Mucosa of rectum (tissue), 2 donors: ENCODE data around the gene SMC6.

ENCODE experiments used
- H3K27ac ChIP-seq, 2 donors: one replicate each; pipeline ENCODE4 v1.7.0; 2013; ENCODE audit warnings: inconsistent platforms in 2 of 2, low read depth in 2 of 2, low read length in 2 of 2
- H3K27me3 ChIP-seq, 2 donors: one replicate each; pipeline ENCODE4 v1.7.0; 2013; ENCODE audit warnings: low read length in 2 of 2; ENCODE audit not compliant: control insufficient read depth in 2 of 2, insufficient read depth in 2 of 2
- H3K36me3 ChIP-seq, 2 donors: one replicate each; pipeline ENCODE4 v1.7.0; 2013; ENCODE audit warnings: low read length in 2 of 2; ENCODE audit not compliant: control insufficient read depth in 2 of 2, insufficient read depth in 2 of 2
- H3K4me1 ChIP-seq, 2 donors: one replicate each; pipeline ENCODE4 v1.7.0; 2013; ENCODE audit warnings: low read length in 2 of 2, mild to moderate bottlenecking in 1 of 2; ENCODE audit not compliant: control insufficient read depth in 2 of 2, insufficient read depth in 2 of 2
- H3K4me3 ChIP-seq, 2 donors: one replicate each; pipeline ENCODE4 v1.7.0; 2013; ENCODE audit warnings: low read length in 2 of 2
- H3K9ac ChIP-seq, 2 donors: one replicate each; pipeline ENCODE4 v1.7.0; 2013; ENCODE audit warnings: low read length in 2 of 2, low read depth in 1 of 2, mild to moderate bottlenecking in 1 of 2
- H3K9me3 ChIP-seq, 2 donors: one replicate each; pipeline ENCODE4 v1.7.0; 2013; ENCODE audit warnings: low read length in 2 of 2; ENCODE audit not compliant: control insufficient read depth in 2 of 2
- donor health status: healthy.
- donor health status: Normal muscosa, but diverticular disease.

SMC6 gene

GRCh38 chr2:17718689-17719088, 34.9 kb downstream of the SMC6 start:
- Histone ChIP-seq H3K9me3 (no peaks in the 10 kb centered on the region), H3K27ac (no peak overlapping the region), H3K36me3 (peaks cover 37 to 38% of the 10 kb centered on the region in 2 donors), H3K4me3 (no peak overlapping the region), H3K27me3 (no peaks in the 10 kb centered on the region), H3K4me1 (no peaks in the 10 kb centered on the region), H3K9ac (no peak overlapping the region)

GRCh38 chr2:17717666-17718065, 35.9 kb downstream of the SMC6 start:
- H3K27ac ChIP-seq = no peak overlapping the region
- H3K27me3 ChIP-seq = no peaks in the 10 kb centered on the region
- H3K9me3 ChIP-seq = no peaks in the 10 kb centered on the region
- H3K9ac ChIP-seq = no peak overlapping the region
- H3K4me3 ChIP-seq = no peak overlapping the region
- H3K36me3 ChIP-seq = peaks cover 37 to 38% of the 10 kb centered on the region in 2 donors
- no peaks in the 10 kb centered on the region for H3K4me1 ChIP-seq

- Histone ChIP-seq H3K27ac (no peak overlapping the region), H3K36me3 (peaks cover 31 to 34% of the 10 kb centered on the region in 2 donors)
Measured at GRCh38 chr2:17713291-17713690, 40.3 kb downstream of the SMC6 start.

GRCh38 chr2:17710547-17711248, 42.9 kb downstream of the SMC6 start:
- Histone ChIP-seq H3K27ac (no peak overlapping the region), H3K36me3 (peaks cover 34 to 35% of the 10 kb centered on the region in 2 donors), H3K4me3 (no peak overlapping the region), H3K9me3 (no peaks in the 10 kb centered on the region), H3K9ac (no peak overlapping the region), H3K27me3 (no peaks in the 10 kb centered on the region), H3K4me1 (no peaks in the 10 kb centered on the region)

More at GRCh38 chr2:17713291-17713690, 40.3 kb downstream of the SMC6 start:
- Histone ChIP-seq H3K9me3 (no peaks in the 10 kb centered on the region), H3K9ac (no peak overlapping the region), H3K4me3 (no peak overlapping the region), H3K27me3 (no peaks in the 10 kb centered on the region), H3K4me1 (no peaks in the 10 kb centered on the region)

GRCh38 chr2:17709897-17710296, 43.7 kb downstream of the SMC6 start:
- Histone ChIP-seq H3K36me3 (peaks cover 31 to 37% of the 10 kb centered on the region in 2 donors), H3K27me3 (no peaks in the 10 kb centered on the region), H3K27ac (no peak overlapping the region), H3K9ac (no peak overlapping the region), H3K9me3 (no peaks in the 10 kb centered on the region), H3K4me1 (no peaks in the 10 kb centered on the region), H3K4me3 (no peak overlapping the region)

- Histone ChIP-seq H3K4me3 (no peak overlapping the region), H3K27ac (no peak overlapping the region), H3K27me3 (no peaks in the 10 kb centered on the region), H3K9ac (no peak overlapping the region), H3K4me1 (no peaks in the 10 kb centered on the region), H3K36me3 (peaks cover 22 to 26% of the 10 kb centered on the region in 2 donors), H3K9me3 (no peaks in the 10 kb centered on the region)
Measured at GRCh38 chr2:17708501-17708900, 45.1 kb downstream of the SMC6 start.

GRCh38 chr2:17706845-17707244, 46.8 kb downstream of the SMC6 start:
- Histone ChIP-seq H3K27me3 (no peaks in the 10 kb centered on the region), H3K36me3 (peaks cover 17 to 25% of the 10 kb centered on the region in 2 donors), H3K4me3 (no peak overlapping the region), H3K9me3 (no peaks in the 10 kb centered on the region), H3K9ac (no peak overlapping the region), H3K4me1 (no peaks in the 10 kb centered on the region), H3K27ac (no peak overlapping the region)

- no peaks in the 10 kb centered on the region for H3K4me1 ChIP-seq
- no peaks in the 10 kb centered on the region for H3K9me3 ChIP-seq
- H3K36me3 ChIP-seq = peaks cover 38 to 39% of the 10 kb centered on the region in 2 donors
- H3K27me3 ChIP-seq = no peaks in the 10 kb centered on the region
- H3K9ac ChIP-seq = no peak overlapping the region
- H3K4me3 ChIP-seq = no peak overlapping the region
- no peak overlapping the region for H3K27ac ChIP-seq
Measured at GRCh38 chr2:17690776-17691175, 62.8 kb downstream of the SMC6 start.

GRCh38 chr2:17689010-17689409, 64.6 kb downstream of the SMC6 start:
- no peaks in the 10 kb centered on the region for H3K27me3 ChIP-seq
- no peaks in the 10 kb centered on the region for H3K4me1 ChIP-seq
- no peak overlapping the region for H3K4me3 ChIP-seq
- no peaks in the 10 kb centered on the region for H3K9me3 ChIP-seq
- H3K27ac ChIP-seq = no peak overlapping the region
- no peak overlapping the region for H3K9ac ChIP-seq
- peaks cover 22 to 33% of the 10 kb centered on the region in 2 donors for H3K36me3 ChIP-seq

GRCh38 chr2:17688600-17688999, 65.0 kb downstream of the SMC6 start:
- no peak overlapping the region for H3K9ac ChIP-seq
- no peaks in the 10 kb centered on the region for H3K9me3 ChIP-seq
- H3K36me3 ChIP-seq = peaks cover 21 to 29% of the 10 kb centered on the region in 2 donors
- no peaks in the 10 kb centered on the region for H3K27me3 ChIP-seq
- no peak overlapping the region for H3K27ac ChIP-seq
- no peaks in the 10 kb centered on the region for H3K4me1 ChIP-seq
- H3K4me3 ChIP-seq = no peak overlapping the region
